KBM-7 (cell line): Measurements from ENCODE around the gene SLC44A1.
"Not testable (repeated sequence)": the region's sequence is repeated elsewhere in the genome, so short reads cannot be mapped to it uniquely, and the experiment has no call there.

Experiments
- DNase-seq: peaks from one replicate; pipeline ENCODE4 v3.0.0-alpha.2; 2015
- in situ Hi-C: fragments of 300-500 bp; cut with MboI; formaldehyde crosslinking; loops from 2 replicates; pipeline ENCODE4 v1.14.3; 2020; ENCODE audit warnings: low sequenced_read_pairs, low pct_unique_long_range_greater_than_20kb, mixed read lengths

The SLC44A1 gene

DNA sequence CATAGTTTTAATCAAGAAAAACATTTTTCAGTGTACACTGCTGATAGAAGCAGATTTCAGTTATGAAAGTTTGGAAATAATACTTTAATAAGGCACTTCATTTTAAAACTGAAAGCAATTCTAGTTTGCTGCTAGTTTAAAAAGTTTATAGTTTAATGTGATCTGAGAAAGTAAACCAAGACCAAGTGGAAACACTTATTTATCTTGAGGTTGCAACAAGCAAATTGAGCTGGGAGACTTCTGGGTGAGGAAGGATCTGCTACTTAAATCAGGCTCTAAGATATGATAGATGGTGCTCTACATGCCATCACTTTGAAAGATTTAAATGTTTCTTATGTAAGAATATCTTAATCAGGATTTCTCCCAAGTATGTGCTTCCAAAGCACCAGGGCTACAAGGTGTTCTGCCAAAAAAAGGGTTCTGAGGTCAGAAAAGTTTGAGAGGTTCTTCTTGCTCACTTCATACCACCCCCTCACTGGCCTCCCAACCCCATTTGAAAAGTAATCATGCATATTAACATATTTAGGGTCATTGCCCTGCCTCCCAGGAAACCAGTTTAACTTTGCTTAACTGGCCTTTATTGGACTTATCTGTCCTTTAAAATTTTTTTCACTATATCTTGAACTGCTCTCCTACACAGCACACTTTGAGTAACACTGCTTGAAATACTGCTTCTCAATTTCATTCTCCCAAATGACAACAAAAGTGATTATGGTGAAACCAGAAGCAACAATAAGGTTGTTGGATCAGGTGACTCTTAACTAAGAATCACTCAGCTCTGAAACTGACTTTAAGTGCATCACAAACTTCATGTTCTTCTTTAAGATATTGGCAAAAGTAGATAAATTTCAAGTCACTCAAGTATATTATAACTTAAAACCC, 15.5 kb downstream of the SLC44A1 start:
- in situ Hi-C loops: no loop called here
- DNase-seq: no peak

DNA sequence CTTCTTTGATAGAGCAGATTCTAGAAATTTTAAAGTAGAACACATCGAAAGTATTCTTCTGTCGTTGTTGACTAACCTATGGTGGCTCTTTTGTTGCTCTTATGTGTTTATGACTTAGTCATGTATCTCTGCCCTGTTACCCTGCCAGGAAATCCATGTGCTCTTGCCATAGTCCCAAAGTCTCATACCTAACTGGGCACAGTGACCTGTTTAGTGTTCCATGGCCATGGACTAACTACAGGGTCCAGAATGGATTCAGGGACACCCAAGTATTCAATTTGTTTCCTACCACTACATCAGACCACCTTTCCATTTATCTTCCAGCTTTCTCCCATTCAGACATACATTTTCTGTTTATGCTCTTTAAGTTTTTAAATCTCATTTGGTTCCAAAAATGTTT, 18.0 kb downstream of the SLC44A1 start:
- in situ Hi-C loops: no loop called here

DNA sequence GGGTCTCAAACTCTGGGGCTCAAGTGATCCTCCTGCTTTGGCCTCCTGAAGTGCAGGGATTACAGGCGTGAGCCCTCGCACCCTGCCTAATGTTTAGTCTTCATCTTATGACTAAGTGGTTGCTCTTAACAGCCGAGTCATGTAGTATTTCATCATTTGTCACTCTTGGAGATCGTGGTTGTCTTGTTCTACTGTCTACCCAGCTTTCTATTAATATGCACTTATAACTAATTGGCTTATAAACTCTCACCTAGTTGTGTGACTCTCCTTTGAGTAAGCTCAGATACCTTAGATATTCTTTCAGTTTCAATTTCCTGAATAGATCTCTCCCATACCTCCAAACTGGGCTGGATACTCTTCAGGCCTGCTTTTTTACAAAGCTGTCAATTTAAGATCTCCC, 19.9 kb downstream of the SLC44A1 start:
- no peak for DNase-seq
- in situ Hi-C loops: no loop called here

More for the DNA sequence above, 18.0 kb downstream of the SLC44A1 start:
- no peak for DNase-seq

- DNase-seq, in situ Hi-C loops: not testable (repeated sequence)
Observed at GRCh38 chr9:105268254-105268653, 23.8 kb downstream of the SLC44A1 start.

DNA sequence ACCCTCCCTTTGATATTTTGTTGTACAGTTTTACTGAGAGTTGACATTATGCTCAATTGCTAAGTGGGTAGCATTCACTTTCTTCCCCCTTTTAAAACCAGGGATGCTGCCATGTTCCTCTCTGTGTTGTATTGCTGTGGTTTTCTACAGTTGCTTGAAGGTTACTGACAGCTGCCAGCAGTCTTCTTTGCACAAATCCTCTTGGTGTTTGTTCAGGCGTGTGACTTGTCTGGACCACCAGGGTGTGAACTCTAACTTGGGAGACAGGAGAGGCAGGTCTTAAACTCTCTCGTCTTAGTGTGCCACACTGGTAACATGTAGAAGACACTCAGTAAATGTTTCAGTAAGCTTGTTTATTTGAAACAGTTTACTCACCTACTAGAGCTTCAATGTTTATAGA, 25.1 kb downstream of the SLC44A1 start:
- in situ Hi-C loops: no loop called here
- no peak for DNase-seq

- in situ Hi-C loops: no loop called here
- DNase-seq: no peak
Observed at GRCh38 chr9:105270711-105271110, 26.3 kb downstream of the SLC44A1 start.

DNA sequence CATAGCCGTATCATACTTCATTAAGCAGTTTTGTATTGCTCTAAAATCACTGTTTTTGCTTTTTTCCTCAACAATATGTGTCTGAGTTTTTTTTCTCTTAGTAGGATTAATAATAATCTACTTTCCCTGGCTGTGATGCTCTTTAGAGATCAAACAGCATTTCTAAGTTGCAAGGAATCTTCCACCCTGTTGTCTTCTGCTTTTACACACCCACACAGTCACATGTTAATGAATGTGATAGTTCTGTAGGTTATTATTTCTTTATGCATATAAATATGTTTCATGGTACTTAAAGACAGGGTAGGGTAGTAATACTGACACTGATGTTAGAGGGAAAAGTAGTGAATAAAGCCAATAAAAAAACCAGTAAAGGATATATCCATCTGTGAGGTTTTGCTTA, 29.3 kb downstream of the SLC44A1 start:
- in situ Hi-C loops: no loop called here

DNA sequence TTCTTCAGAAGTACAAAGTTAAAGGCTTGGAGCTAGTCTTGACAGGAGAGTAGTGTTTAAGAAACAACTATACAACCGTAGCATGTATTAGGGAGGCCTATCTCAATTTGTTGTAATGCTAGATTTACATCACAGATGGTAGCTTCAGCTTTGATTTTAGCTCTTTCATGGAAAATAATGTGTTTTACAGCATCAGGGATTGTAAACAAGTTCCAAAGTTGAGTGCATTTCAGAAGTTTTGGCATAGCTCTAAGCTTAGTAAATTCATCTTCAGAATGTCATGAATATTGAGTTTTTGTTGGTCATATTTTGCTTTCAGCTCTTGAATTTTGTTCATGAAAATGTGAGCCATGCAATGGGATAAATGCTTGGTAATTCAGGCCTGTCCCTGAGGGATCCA, 30.7 kb downstream of the SLC44A1 start:
- in situ Hi-C loops: no loop called here
- DNase-seq: no peak

More for the DNA sequence above, 29.3 kb downstream of the SLC44A1 start:
- DNase-seq: no peak

GRCh38 chr9:105275938-105276337, 31.5 kb downstream of the SLC44A1 start:
- in situ Hi-C loops: no loop called here

GRCh38 chr9:105278751-105279150, 34.3 kb downstream of the SLC44A1 start:
- in situ Hi-C loops: no loop called here
- no peak for DNase-seq

More at GRCh38 chr9:105275938-105276337, 31.5 kb downstream of the SLC44A1 start:
- DNase-seq: no peak

- in situ Hi-C loops: no loop called here
- DNase-seq: no peak
Observed at GRCh38 chr9:105280691-105281090, 36.2 kb downstream of the SLC44A1 start.

DNA sequence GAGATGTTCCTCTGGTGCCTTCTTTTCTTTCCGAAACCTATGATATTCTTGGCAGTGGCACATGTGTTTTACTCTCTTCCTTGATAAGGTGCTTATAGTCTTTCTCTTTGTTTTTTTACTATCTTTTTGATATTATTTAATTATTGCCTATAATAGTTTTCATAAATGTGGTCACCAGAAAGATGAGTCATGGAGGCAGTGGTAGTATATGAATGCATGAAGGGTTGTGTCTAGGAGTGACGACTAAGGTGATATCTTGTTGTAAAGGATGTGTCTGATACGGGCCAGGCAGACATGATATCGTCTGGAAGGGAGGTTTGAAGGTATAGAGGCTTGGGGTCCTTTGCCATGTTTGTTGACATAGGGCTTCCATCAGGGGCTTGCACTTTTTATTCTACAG, 36.8 kb downstream of the SLC44A1 start:
- in situ Hi-C loops: no loop called here

GRCh38 chr9:105281926-105282325, 37.5 kb downstream of the SLC44A1 start:
- in situ Hi-C loops: no loop called here
- DNase-seq: no peak

More for the DNA sequence above, 36.8 kb downstream of the SLC44A1 start:
- no peak for DNase-seq

DNA sequence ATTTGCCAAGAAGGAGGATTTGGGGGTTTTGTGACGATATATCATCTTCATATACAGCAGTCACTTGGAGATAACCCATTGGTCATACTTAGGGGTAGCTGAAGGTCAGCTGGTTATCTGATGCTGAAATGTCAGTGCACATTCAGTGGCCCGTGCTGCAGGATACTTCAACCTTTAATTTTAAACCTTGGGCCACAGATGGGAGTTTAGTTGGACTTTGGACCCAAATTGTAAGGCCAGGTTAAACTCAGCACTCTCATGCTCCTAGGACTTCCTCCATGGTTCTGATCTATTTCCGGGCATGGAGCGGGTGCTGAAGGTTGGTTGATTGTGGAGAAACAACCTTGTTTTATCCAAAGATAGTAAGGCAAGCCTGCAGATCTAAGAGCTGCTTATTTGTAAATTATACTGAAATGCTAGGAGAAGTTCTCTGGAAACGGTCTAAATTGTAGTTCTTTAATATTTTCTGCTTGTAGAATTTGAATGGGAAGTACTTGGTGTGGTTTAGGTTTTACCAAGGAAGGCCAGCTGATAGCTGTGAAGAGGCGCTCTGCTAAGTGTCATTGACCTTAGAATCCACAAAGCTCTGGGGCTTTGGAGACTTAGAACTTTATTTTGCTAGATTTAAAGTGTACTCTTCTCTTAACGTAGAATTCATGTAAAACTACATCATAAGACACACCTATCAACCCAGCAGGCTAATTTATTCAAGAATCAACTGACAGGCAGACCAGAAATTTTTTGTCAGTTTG, 38.6 kb downstream of the SLC44A1 start:
- in situ Hi-C loops: no loop called here
- DNase-seq: no peak

DNA sequence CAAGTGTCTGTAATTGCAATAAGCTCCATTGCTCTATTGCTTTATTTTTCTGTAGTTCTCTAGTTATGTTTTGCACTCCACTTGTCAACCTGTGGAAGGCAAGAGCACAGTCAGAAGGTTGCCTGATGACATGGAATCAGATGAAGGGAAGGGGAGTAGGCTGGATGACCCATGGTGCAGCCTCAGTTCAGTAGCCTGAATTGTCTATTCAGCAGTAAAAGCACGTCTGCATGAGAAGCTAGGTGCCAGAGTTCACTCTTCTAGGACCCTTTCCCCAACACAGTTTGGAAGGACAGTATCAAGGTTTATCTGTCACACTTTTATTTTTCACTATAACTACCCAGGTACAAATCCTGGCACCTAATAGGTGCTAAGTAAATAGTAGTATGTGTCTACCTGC, 39.3 kb downstream of the SLC44A1 start:
- in situ Hi-C loops: no loop called here
- DNase-seq: no peak

GRCh38 chr9:105284463-105284862, 40.0 kb downstream of the SLC44A1 start:
- in situ Hi-C loops: no loop called here
- DNase-seq: no peak

DNA sequence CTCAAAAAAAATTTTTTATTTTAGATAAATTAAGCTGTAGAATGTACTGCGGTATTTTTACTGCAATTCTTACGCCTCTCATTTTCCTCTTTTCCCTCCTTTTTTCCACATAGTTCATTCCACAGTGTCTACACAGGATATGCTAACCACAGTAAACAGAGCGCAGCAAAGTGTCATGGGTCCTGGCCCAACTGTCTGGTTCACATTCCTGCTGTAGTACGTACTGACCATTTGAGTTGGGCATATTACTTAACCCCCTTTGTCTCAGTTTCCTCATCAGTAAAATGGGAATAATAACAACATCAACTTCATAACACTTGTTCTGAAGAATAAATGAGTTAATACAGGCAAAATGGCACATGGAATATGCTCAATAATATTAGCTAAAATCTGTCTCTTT, 41.6 kb downstream of the SLC44A1 start:
- in situ Hi-C loops: no loop called here
- no peak for DNase-seq

- in situ Hi-C loops: no loop called here
- DNase-seq: no peak
Observed at GRCh38 chr9:105289305-105289704, 44.9 kb downstream of the SLC44A1 start.

- no peak for DNase-seq
- in situ Hi-C loops: no loop called here
Observed at GRCh38 chr9:105290418-105290817, 46.0 kb downstream of the SLC44A1 start.

DNA sequence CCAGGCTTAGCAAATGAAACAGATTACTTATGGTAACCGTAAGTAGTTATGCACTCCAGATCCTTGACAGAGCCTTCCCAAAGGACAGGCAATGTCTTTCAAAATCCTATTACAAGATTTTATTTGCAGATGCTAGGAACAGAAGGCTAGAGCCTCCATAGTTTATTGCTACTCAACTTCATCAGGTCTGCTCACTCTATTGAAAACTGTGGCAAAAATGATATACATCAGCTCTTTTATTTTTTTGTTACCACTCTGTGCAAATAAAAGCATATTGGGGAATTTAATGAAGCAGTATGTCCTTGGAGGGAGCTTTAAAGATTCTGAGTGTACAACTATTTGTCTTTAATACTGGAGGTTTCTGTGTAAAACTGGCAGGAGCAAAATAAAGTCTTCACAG, 46.5 kb downstream of the SLC44A1 start:
- DNase-seq: no peak
- in situ Hi-C loops: no loop called here
